HuH-7.5 (cell line): ENCODE data around the gene HIPK1.
A peak's percentile ranks its signal among the peaks of the same experiment; 100 is the strongest.

Experiments
- DNase-seq: peaks from one replicate; pipeline ENCODE4 v3.0.0; 2011; ENCODE audit warnings: low spot score

HIPK1 gene

GRCh38 chr1:113913887-113914664 lies 15.0 kb upstream of the HIPK1 start:
- no peak for DNase-seq

- DNase-seq: no peak
Observed at GRCh38 chr1:113916974-113917373, 12.2 kb upstream of the HIPK1 start.

GRCh38 chr1:113917400-113918082 lies 11.6 kb upstream of the HIPK1 start:
- DNase-seq: no peak

GRCh38 chr1:113918243-113918642 lies 10.9 kb upstream of the HIPK1 start:
- no peak for DNase-seq

- no peak for DNase-seq
Observed at GRCh38 chr1:113922957-113923356, 6.2 kb upstream of the HIPK1 start.

GRCh38 chr1:113924473-113924872 lies 4.7 kb upstream of the HIPK1 start:
- no peak for DNase-seq

- DNase-seq: no peak
Observed at GRCh38 chr1:113928187-113928930, 765 bp upstream of the HIPK1 start.

- DNase-seq: peak; percentile 62
Observed at GRCh38 chr1:113929750-113930498, 800 bp downstream of the HIPK1 start.

- DNase-seq: peak; percentile 31
Observed at GRCh38 chr1:113930499-113931161, 1.5 kb downstream of the HIPK1 start.

- DNase-seq: no peak
Observed at GRCh38 chr1:113931451-113931851, 2.3 kb downstream of the HIPK1 start.

- no peak for DNase-seq
Observed at GRCh38 chr1:113934006-113934405, 4.9 kb downstream of the HIPK1 start.

- DNase-seq: no peak
Observed at GRCh38 chr1:113934511-113935055, 5.5 kb downstream of the HIPK1 start.

- DNase-seq: no peak
Observed at GRCh38 chr1:113935176-113935575, 6.1 kb downstream of the HIPK1 start.

GRCh38 chr1:113935970-113936369 lies 6.8 kb downstream of the HIPK1 start:
- no peak for DNase-seq

- no peak for DNase-seq
Observed at GRCh38 chr1:113937146-113937545, 8.0 kb downstream of the HIPK1 start.

GRCh38 chr1:113938192-113938591 lies 9.1 kb downstream of the HIPK1 start:
- no peak for DNase-seq

GRCh38 chr1:113940365-113941244 lies 11.5 kb downstream of the HIPK1 start:
- DNase-seq: no peak

GRCh38 chr1:113941245-113941559 lies 12.1 kb downstream of the HIPK1 start:
- DNase-seq: no peak

GRCh38 chr1:113942527-113942926 lies 13.4 kb downstream of the HIPK1 start:
- no peak for DNase-seq

- no peak for DNase-seq
Observed at GRCh38 chr1:113943028-113943811, 14.1 kb downstream of the HIPK1 start.
